Stimulated activated CD8-positive, alpha-beta memory T cell treated with anti-CD3 and anti-CD28 coated beads, Interleukin-2, amount 100 ng/mL, for 48 hours (primary cell): ENCODE measurements around the gene EEF1E1.

ENCODE experiments used
- DNase-seq, 2 donors: peaks; one replicate each; pipeline ENCODE4 v3.0.0-alpha.2; 2020; ENCODE audit warnings: low read depth in 2 of 2

EEF1E1 gene

DNA sequence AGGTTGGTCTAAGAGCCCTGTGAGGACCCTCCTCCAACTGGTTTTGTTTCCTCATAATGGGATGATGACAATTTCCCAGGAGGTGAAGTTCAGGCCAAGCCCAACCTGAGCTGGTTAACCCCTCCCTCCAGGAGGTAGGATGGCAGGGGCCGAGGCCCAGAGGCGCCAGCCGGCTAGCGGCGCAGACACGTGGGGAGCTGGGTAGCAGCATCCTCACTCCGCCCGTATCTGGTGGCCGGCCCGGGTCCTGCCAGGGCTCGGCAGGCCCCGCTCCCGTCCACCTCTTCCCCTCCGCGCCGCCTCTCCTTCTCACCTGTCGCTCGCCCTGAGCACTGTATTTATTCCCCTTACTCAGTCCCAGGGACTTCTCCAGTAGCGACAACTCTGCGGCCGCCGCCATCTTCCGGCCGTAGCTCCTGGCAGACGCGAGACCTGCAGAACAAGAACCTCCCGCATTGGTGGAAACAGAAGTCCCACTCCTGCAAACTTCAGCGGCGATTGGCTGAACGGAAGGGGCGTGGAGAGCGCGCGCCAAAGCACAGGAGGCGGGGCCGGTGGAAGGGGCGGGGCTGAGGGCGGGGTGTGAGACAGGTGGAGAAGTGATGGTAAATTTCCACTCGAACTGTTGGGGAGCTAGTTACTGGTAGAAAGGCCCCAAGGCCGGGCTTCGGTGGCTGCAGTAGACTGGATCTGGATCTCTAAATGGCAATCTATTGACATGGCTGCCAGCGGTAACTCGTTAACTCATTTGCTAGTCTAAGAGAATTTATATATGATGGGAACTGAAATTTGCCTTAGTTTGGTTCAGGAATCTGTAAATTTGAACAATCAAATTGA, at the start of gene EEF1E1:
Gene EEF1E1, minus strand, starts transcription at position 427 of the 837 bp plus-strand sequence. Its CDS starts 27 bp downstream, at position 400.
- DNase-seq: peak; percentile 95 to 98

- DNase-seq: no peak
Observed at GRCh38 chr6:8149350-8149749, 47.0 kb upstream of the EEF1E1 start.

DNA sequence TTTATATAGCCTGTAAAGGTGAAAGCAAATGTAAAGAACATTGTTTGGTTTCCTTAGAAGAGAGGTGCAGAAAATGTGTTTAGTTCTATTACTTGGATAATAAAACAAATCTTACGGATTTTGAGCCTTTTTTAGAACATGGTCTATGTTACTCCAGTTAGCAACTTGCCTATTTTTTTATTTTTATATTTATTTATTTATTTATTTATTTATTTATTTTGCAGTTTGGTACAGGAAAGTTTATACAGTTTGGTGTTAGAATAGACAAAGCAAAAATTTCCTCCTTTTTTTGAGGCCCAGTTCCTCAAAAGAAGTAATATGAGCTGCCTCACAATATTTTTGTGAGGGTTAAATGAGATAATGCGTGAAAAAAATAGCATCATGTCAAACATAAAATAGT, 41.6 kb upstream of the EEF1E1 start:
- DNase-seq: no peak

DNA sequence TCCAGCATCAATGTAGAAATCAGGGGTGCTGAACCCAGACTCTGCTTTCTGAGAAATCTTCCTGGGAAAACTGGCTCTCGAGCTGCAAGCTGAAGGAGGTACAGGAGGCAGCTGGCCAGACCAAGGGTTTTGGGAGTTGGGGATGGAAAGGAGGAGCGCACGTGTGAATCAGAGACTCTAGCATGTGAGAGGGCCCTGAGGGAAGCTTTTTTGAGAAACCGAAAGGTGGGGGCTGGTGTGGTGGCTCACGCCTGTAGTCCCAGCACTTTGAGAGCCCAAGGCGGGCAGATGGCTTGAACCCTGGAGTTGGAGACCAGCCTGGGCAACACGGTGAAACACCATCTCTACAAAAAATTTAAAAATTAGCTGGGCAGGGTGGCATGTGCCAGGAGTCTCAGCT, 37.1 kb upstream of the EEF1E1 start:
- no peak for DNase-seq

DNA sequence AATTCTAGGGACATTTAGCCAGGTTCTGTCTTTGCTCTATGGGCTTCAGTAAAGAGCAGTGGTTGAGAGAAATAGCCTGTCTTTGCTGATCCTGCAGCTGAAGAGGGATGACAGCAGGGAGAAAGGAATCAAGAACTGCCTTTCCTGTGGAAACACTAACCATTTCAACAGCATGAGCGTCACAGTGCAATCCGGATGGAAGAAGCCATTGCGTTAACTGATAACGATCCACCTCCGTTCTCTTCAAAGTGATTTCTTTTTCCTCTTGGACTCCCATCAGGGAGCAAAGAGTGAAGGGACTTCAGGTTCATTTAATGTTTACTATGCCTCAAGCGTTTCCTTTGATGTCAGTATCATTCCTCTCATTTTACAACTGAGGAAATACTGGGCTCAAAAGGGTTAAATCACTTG, 35.2 kb upstream of the EEF1E1 start:
- no peak for DNase-seq

DNA sequence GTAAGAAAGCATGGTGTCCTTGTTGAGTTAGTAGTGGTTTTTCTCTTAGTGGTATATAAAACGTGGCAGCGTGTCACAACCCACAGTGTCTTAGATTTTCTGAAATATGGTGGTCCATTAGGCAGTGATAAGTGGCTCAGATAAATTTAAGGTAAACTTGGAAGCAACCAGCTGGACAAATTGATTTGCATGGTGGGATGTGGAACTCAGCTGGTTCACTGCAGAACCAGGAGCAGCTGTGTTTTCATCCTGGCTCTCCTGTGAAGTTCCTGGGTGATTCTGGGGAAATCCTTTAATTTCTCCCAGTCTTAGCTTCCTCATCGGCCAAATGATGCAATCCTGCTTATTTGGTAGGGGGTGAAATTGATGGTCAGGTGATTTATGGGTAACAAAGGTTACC, 32.9 kb upstream of the EEF1E1 start:
- DNase-seq: no peak

DNA sequence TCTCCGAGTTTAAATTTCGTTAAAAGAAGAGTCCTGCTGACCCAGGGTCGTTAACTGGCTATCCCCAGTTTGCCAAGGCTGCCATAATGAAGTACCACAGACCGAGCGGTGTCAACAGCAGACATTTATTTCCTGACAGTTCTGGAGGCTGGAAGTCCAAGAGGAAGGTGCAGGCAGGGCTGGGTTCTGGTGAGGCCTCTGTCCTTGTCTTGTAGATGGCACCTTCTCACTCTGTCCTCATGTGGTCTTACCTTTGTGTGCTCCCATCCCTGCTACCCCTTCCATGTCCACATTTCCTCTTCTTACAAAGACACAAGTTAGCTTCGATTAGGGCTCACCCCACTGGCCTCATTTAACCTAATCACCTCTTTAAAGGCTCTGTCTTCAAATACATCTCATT, 29.8 kb upstream of the EEF1E1 start:
- DNase-seq: no peak

- DNase-seq: peak; percentile 4 to 15
Observed at GRCh38 chr6:8131265-8131897, 29.0 kb upstream of the EEF1E1 start.

DNA sequence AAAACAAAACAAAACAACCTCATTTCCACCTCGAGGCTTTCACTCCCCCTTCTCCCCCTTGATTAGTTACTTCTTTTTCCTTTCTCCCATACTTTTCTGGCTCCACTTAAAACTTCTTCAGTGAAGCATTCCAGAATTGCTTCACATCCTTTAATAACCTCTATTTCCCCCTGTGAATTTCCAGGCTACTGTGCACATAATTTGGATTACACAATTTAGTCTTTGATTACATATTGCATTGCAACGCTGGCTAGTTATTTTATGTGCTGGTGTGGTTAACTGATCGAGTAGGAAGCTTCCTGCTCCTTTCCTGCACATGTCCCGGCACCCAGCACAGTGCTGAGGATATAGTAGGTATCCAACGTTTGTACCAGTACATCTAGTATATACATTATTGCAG, 28.1 kb upstream of the EEF1E1 start:
- DNase-seq: no peak

DNA sequence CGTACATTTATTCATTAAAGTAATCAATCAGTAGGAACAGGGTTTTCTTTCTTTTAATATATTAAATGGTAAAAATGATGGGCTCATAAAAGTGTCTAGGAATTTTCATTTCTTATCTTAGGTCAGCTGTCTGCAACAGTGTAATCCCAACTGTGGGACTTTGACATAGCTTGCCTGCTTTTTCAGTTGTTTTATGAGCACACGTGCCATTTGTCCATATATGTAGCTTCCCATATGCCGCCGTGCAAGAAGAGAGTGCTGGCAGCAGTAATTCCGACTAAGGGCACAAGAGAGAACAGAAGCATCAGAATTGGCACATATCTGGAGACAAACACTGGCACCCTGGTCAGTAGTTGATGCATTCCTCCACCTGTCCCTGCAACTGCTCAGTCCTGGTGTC, 20.9 kb upstream of the EEF1E1 start:
- no peak for DNase-seq

DNA sequence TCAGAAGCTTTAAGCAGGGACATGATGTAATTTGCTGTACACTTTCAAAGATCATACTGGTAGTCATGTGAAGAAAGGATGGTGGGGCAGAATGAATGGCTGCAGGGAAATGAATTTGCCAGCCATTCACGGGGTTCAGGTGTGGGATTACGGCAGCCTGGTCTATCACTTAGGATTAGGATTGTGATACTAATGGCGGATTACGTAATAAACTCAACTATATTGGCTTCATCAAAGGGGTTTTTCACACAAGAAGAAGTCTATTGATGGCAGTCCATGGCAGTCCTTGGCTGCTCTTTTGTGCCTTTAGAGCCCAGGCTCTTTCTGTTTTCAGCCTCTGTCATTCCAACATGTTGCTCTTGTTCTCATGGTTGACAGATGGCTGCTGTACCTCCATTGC, 12.6 kb upstream of the EEF1E1 start:
- no peak for DNase-seq

DNA sequence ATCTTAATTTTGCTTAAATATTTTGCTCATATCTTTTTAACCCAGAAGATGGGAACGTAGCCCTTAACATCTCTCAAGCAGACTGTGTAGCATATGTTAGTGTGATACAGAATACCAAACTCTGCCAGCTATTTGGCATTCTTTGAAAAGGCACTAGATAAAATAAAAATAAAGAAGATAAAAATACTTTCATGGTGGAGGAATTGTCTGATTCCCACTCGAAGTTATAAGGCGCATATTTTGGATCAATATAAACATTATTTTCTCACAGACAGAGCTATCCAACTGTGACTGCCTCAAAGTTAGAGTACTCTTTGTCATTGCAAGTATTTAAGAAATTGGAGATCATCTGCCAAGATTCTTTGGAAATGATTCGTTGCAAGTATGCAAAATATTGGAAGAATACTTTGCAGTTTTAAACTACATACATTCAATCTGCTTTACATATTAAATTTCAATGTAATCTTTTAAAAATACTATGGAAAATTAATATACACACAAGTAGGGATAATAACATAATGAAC, 10.8 kb upstream of the EEF1E1 start:
- no peak for DNase-seq

DNA sequence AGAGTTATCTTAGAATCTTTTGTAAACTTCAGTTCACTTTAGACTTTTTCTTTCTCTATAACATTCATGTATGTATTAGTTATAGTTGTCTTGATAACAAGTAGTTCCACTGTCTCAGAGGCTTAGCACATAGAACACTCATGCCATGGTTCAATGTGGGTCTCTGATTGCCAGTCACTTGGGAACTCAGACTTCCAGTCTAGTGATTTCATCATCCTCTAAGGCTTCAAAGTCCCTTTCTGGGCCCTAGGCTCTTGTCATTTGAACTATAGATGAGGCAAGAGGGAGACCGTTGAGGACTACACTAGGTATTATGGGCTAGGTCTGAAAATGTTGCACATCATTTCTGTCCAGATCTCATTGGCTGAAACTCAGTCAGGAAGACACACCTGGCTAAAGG, 8.4 kb upstream of the EEF1E1 start:
- no peak for DNase-seq

- DNase-seq: no peak
Observed at GRCh38 chr6:8110117-8110721, 7.9 kb upstream of the EEF1E1 start.

- no peak for DNase-seq
Observed at GRCh38 chr6:8108759-8109539, 6.6 kb upstream of the EEF1E1 start.

DNA sequence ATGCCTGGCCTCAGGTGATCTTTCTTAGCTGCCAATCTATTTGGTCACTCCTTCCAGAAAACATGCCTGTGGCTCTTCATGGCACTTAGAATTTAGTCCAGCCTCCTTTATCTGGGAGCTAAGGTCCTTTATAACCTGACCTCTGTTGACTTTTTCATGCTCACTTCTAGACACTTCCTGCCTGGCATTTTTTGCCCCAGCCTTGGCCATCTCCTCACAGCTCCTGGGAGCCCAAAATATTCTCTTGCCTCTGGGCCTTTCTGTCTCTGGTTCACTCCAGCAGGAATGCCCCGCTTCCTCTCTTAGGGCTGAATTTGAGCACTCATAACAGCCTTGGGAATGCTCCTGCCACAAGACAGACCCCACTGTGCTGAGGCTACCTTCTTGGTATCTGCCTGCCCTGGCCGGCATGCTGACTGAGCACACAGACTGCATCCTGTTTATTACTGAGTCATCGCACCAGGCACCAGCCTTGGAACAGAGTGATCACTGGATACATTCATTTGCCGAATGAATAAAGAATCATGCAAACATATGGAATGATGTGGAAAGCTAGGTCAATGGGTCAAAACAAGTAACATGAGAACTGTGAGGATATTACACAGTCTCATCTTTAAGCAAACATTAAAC, 5.8 kb upstream of the EEF1E1 start:
- no peak for DNase-seq

DNA sequence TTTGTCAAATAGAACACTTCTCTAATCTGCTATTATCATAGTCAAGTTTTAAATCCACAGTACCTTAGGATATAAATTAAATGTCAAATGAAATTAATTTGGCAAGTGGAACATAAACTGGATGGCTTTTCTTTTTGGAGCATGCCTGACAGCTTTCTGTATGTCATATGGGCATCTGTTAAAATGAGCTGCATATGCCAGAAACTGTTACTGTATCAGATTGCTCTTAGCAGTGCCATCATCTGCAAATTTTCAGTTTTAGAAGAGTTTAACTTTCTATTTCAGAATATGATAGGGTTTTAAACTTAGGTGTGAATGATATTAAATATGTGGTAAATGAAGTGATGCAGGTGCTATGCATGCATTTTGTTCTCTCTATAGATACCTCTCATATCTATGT, 3.4 kb upstream of the EEF1E1 start:
- no peak for DNase-seq

- DNase-seq: no peak
Observed at GRCh38 chr6:8103726-8104125, 1.4 kb upstream of the EEF1E1 start.

DNA sequence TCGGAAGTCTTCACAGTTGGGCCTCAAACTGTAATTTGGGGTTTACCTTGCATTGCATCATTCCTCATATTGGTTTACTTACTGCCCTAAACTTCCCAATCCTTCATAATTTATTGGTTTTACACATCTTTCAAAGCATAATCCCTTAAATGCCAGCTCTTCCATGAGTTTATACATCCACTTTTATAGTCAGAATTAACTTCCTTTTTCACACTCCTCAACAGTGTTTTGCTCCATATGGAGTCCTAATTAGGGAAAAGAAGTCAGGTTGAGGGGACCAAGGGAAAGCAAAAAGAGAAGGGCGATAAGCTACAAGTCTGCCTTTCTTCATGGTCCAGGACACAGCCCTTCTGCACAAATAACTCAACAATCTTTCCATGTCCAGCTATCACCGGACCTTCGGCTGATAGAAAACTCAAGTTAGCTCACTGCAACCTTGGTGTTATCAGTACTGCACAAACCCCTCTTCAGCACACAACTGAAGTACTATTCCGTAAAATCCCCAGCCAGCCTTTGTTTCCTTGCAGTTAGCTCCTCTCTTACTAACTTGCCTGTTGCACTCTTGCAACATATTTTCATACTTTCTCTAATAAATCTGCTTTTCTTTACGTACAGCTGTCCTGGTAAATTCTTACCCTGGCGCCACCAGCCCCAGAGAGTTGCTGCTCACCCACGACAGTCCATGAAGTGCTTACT, 2.0 kb downstream of the EEF1E1 start:
- DNase-seq: no peak

DNA sequence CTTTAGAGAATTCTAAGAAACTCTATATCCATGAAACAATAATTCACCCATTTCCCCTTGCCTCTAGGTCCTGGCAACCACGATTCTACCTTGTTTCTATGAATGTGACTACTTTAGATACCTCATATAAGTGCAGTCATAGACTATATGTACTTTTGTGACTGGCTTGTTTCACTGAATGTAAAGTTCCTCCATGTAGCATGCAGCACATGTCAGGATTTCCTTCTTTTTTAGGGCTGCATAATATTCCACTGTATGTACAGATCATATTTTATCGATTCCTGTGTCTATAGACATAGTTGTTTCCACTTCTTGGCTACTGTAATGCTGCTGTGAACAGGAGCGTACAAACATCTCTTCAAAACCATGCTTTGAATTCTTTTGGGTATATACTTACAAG, 11.7 kb downstream of the EEF1E1 start:
- no peak for DNase-seq

DNA sequence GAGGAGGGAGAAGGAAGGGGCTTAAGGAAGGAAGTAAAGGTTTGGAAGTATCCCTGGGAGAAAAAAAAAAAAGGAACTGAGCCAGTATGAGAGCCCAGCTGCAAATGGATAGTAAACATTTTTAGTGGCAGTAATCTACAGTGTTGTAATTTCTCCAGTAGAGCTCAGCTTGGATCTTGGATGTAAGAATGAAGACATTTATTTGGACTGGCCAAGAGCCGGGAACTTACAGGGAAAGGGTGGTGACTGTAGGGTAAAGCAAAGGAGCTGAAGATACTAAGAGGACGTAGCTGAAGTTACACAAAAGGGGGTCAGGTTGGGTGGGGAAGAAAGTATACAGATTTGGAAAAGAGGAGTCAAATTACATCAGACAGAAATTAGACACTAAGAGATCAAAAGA, 13.5 kb downstream of the EEF1E1 start:
- DNase-seq: no peak
